ENCODE measurements around the gene ARHGAP44.

DNA sequence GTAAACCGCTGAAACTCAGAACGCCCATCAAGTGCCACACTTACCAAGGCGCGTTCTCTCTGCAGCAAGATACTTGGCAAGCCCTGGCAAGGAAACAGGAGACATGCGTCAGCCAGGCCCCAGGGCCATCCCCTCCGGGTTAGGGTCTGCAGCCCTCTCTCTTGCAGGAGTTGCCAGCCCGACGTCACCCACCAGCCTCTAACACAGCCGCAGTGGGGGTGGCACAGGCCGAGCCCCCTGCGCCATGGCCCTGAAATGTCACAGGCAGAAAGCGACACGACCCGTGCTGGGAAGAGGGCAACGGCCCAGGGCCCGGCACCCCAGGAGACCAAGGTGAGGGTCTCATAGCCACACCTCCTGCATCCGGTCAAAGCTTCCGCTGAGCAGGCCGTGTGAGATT, 206.6 kb downstream of the ARHGAP44 start:
- TF ChIP-seq, protein P1, sequence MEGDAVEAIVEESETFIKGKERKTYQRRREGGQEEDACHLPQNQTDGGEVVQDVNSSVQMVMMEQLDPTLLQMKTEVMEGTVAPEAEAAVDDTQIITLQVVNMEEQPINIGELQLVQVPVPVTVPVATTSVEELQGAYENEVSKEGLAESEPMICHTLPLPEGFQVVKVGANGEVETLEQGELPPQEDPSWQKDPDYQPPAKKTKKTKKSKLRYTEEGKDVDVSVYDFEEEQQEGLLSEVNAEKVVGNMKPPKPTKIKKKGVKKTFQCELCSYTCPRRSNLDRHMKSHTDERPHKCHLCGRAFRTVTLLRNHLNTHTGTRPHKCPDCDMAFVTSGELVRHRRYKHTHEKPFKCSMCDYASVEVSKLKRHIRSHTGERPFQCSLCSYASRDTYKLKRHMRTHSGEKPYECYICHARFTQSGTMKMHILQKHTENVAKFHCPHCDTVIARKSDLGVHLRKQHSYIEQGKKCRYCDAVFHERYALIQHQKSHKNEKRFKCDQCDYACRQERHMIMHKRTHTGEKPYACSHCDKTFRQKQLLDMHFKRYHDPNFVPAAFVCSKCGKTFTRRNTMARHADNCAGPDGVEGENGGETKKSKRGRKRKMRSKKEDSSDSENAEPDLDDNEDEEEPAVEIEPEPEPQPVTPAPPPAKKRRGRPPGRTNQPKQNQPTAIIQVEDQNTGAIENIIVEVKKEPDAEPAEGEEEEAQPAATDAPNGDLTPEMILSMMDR (IDR thresholded peaks at IDR 0.05; ENCODE audit: poor library complexity): no peak
- TF ChIP-seq EZH2 (IDR thresholded peaks at IDR 0.05; ENCODE audit: borderline replicate concordance): no peak
